GM19035 (cell line): ENCODE results near the gene VPREB1.
"Not testable (repeated sequence)": the region's sequence is repeated elsewhere in the genome, so short reads cannot be mapped to it uniquely, and the experiment has no call there.

Experiments used
- ATAC-seq: cut with Tn5 transposase; IDR thresholded peaks from one replicate; pipeline ENCODE4 v1.9.1; 2021; ENCODE audit not compliant: unreplicated experiment

VPREB1 gene

GRCh38 chr22:22292656-22293055, 48.1 kb downstream of the VPREB1 start:
- not testable (repeated sequence) for ATAC-seq

- ATAC-seq: not testable (repeated sequence)
These were observed 48.9 kb downstream of the VPREB1 start for GRCh38 chr22:22293436-22293835.

GRCh38 chr22:22294641-22295040, 50.1 kb downstream of the VPREB1 start:
- not testable (repeated sequence) for ATAC-seq
